Effector memory CD4-positive, alpha-beta T cell (primary cell): ENCODE data around the gene HAUS2.

ENCODE experiments used
- DNase-seq, 3 donors: peaks; one replicate each; pipeline ENCODE4 v3.0.0-alpha.2; 2020
- H3K27ac ChIP-seq: 2 replicates; pipeline ENCODE4 v1.7.0; 2013; ENCODE audit warnings: mild to moderate bottlenecking, low read length, moderate library complexity; ENCODE audit not compliant: insufficient read depth, poor library complexity, severe bottlenecking
- H3K27me3 ChIP-seq: replicated peaks from 2 replicates; pipeline ENCODE4 v1.7.0; 2013; ENCODE audit warnings: mild to moderate bottlenecking, low read length; ENCODE audit not compliant: insufficient read depth, control insufficient read depth, poor library complexity, severe bottlenecking
- H3K36me3 ChIP-seq: 2 replicates; pipeline ENCODE4 v1.7.0; 2013; ENCODE audit warnings: mild to moderate bottlenecking, low read length, moderate library complexity; ENCODE audit not compliant: control insufficient read depth, insufficient read depth
- H3K4me1 ChIP-seq: 2 replicates; pipeline ENCODE4 v1.7.0; 2013; ENCODE audit warnings: low read length, mild to moderate bottlenecking; ENCODE audit not compliant: control insufficient read depth, insufficient read depth, poor library complexity, severe bottlenecking
- H3K4me3 ChIP-seq: 2 replicates; pipeline ENCODE4 v1.7.0; 2013; ENCODE audit warnings: low read length, low read depth, mild to moderate bottlenecking; ENCODE audit not compliant: insufficient read depth, poor library complexity, severe bottlenecking
- H3K9me3 ChIP-seq: 2 replicates; pipeline ENCODE4 v1.7.0; 2013; ENCODE audit warnings: mild to moderate bottlenecking, low read length, moderate library complexity; ENCODE audit not compliant: control insufficient read depth

The HAUS2 gene

DNA sequence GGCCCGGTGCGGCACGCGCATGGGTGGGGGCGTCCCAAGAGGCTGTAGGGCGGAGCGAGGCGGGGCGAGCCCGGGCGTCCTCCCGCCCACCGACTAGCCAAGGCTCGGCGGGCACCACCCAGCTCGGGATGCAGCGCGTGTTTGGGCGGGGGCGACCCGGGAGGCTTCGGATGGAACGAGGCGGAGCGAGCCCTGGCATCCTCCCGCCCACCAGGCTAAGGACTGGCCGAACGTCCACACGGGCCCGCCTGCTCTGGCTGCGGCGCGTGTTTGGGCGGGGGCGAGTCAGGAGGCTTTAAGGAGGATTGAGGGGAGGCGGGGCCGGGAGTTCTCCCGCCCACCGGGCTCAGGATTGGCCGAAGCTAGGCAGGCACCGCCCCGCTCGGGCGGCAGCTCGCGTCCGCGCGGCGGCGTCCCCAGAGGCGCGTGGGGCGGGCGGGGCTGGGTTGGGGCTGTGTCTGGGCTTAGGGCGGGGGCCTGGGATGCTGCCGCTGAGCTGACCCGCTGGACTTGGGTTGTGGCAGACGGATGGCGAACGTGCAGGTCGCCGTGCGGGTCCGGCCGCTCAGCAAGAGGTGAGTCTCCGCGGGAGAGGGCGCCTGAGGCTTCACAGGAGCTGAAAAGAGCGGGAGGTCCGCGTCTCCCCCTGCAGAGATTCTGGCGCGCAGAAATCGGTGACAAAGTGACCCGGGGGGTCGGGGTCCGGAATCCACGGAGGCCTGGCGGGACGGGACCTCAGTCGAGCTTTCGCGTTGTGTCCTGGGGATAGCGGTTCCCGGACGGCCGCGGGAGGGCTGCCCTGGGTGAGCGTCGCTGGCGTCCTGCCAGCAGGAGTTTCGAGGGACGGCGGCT, 26.8 kb downstream of the HAUS2 start, which contains the start of gene STARD9:
Gene STARD9 (plus strand): TSS at position 419 of the 852 bp plus-strand sequence. CDS start 110 bp downstream, at position 529.
- peak within 1 kb of the TSS; percentile 83 for H3K4me3 ChIP-seq
- H3K27me3 ChIP-seq, result no peaks in the 10 kb centered on the region
- H3K4me1 ChIP-seq, result peaks cover 7% of the 10 kb centered on the region
- H3K36me3 ChIP-seq, result no peaks in the 10 kb centered on the region
- H3K27ac ChIP-seq, result peak within 1 kb of the TSS; percentile 49
- no peaks in the 10 kb centered on the region for H3K9me3 ChIP-seq
- DNase-seq, result peak; percentile 84 to 90 (median 89)

- Histone ChIP-seq H3K27ac (no peak overlapping the region), H3K4me3 (peak overlapping the region; percentile 83)
- no peak for DNase-seq
These were observed 27.5 kb downstream of the HAUS2 start for GRCh38 chr15:42576040-42576594.

DNA sequence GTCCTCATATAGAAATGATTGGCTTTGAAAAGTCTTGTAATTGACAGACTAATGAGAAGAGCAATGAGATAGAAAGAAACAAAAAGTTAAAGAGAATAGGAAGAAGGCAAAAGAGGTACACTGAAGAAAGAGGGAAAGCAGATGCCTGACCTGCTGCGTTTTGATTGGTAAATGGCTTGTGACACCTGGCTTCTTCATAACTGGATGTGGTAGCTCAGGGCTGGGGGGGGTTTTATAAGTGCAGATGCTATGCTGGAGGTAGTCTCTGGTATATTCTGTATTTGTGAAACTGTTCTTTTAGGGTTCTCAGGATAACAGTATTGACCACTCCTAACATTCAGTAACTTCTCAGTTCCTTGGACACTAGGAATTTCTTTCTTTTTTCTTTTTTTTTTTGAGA, 28.1 kb downstream of the HAUS2 start:
- no peak overlapping the region for H3K27ac ChIP-seq
- H3K4me1 ChIP-seq, result peaks cover 18% of the 10 kb centered on the region
- no peak for DNase-seq
- no peaks in the 10 kb centered on the region for H3K27me3 ChIP-seq
- H3K9me3 ChIP-seq, result no peaks in the 10 kb centered on the region
- no peak overlapping the region for H3K4me3 ChIP-seq
- no peaks in the 10 kb centered on the region for H3K36me3 ChIP-seq

More at GRCh38 chr15:42576040-42576594, 27.5 kb downstream of the HAUS2 start:
- H3K36me3 ChIP-seq, result no peaks in the 10 kb centered on the region
- H3K4me1 ChIP-seq, result peaks cover 13% of the 10 kb centered on the region
- H3K27me3 ChIP-seq, result no peaks in the 10 kb centered on the region
- H3K9me3 ChIP-seq, result no peaks in the 10 kb centered on the region

DNA sequence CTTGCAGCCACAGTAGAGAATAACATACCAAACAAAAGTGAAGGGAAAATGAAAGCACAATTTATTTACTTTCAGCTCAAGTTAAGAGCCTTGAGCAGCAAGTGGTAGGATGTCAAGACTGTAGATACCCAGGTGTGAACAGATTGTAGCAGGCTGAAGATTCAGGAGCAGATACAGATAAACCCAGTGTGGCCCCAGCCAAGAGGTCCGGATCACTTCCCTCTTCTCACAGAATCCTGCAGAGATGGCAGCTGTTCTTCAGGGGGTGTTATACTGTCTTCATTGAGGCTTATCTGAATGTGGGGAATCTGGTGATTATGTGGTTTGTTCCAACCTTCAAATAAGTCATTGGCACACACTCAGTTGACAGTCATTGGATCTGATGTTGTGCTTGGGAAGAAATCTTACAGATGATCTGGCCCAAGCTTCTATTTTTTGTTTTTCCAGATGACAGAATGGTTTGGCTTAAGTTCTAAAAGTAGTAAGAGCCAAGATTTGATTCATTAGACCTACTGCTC, 28.9 kb downstream of the HAUS2 start:
- Histone ChIP-seq H3K27ac (no peak overlapping the region), H3K9me3 (no peaks in the 10 kb centered on the region), H3K4me3 (no peak overlapping the region), H3K27me3 (no peaks in the 10 kb centered on the region), H3K4me1 (peaks cover 19% of the 10 kb centered on the region), H3K36me3 (no peaks in the 10 kb centered on the region)
- no peak for DNase-seq

- H3K27ac ChIP-seq, result no peak overlapping the region
- no peaks in the 10 kb centered on the region for H3K36me3 ChIP-seq
- H3K4me3 ChIP-seq, result no peak overlapping the region
- peaks cover 19% of the 10 kb centered on the region for H3K4me1 ChIP-seq
- DNase-seq, result no peak
- H3K27me3 ChIP-seq, result no peaks in the 10 kb centered on the region
- no peaks in the 10 kb centered on the region for H3K9me3 ChIP-seq
These were observed 30.4 kb downstream of the HAUS2 start for GRCh38 chr15:42578984-42579537.

- peaks cover 15% of the 10 kb centered on the region for H3K4me1 ChIP-seq
- H3K27ac ChIP-seq, result peak overlapping the region; percentile 54
- H3K36me3 ChIP-seq, result no peaks in the 10 kb centered on the region
- peak overlapping the region; percentile 65 for H3K4me3 ChIP-seq
- no peaks in the 10 kb centered on the region for H3K27me3 ChIP-seq
- DNase-seq, result peak; percentile 54 to 62 (median 59)
- H3K9me3 ChIP-seq, result no peaks in the 10 kb centered on the region
These were observed 32.7 kb downstream of the HAUS2 start for GRCh38 chr15:42581272-42581730.

GRCh38 chr15:42582569-42583375, 34.1 kb downstream of the HAUS2 start:
- Histone ChIP-seq H3K4me3 (no peak overlapping the region), H3K27me3 (no peaks in the 10 kb centered on the region), H3K9me3 (no peaks in the 10 kb centered on the region), H3K36me3 (no peaks in the 10 kb centered on the region), H3K27ac (no peak overlapping the region), H3K4me1 (peaks cover 11% of the 10 kb centered on the region)
- no peak for DNase-seq

DNA sequence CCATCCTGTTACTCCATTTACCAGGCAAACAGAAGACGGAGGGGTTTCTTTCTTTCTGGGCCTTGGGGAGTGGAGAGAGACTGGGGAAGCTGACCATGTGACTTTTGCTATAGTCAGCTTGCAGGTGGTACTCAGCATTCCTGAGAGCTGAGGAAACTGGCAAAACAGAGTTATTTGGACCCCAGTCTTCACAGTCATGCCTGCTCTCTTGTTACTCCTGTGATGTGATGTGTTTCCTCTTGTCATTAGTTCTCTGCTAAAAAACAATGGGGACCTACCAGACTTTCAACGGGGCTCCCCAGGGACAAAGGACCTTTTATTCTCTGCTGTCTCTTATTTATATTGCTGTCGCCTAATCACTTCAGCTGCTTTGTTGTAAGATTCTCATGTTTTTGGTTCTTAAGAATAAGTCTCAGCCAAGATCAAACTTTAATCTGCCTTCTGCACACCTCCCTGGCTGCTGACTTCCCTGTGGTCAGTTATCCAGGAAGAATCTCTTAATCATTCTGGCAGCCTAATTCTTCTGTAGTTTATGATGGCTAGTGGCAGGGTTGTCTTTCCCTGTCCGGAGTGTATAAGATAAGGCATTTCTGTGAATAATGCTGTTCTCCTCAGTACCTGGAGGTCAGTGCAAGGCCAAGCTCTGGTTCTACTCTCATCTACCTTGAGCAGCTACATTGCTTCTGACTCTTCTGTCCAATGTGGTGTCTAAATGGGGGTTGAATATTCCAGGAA, 35.6 kb downstream of the HAUS2 start:
- Histone ChIP-seq H3K4me1 (peaks cover 11% of the 10 kb centered on the region), H3K36me3 (no peaks in the 10 kb centered on the region), H3K4me3 (no peak overlapping the region), H3K9me3 (no peaks in the 10 kb centered on the region), H3K27ac (no peak overlapping the region), H3K27me3 (no peaks in the 10 kb centered on the region)
- no peak for DNase-seq

GRCh38 chr15:42590619-42591237, 42.1 kb downstream of the HAUS2 start:
- H3K4me3 ChIP-seq, result no peak overlapping the region
- H3K36me3 ChIP-seq, result no peaks in the 10 kb centered on the region
- DNase-seq, result no peak
- H3K4me1 ChIP-seq, result no peaks in the 10 kb centered on the region
- H3K27me3 ChIP-seq, result no peaks in the 10 kb centered on the region
- no peaks in the 10 kb centered on the region for H3K9me3 ChIP-seq
- no peak overlapping the region for H3K27ac ChIP-seq
